ENCODE data around the gene PFDN2. TPM values are rescaled to one million over a fixed set of nuclear protein-coding genes. Genes with fewer than 3 reads are reported as not detected.

The PFDN2 gene
- total and polyA plus RNA-seq, 2 of the 8 experiments (the other 6 are each of a cell fraction or from before 2014, with no cell fraction given), result 66.2 to 71.2 TPM

- Histone ChIP-seq H4K8ac (ENCODE audit: extremely low read depth, insufficient read depth, low read length) (no peak overlapping the region), H2BK15ac (ENCODE audit: low read length) (no peak overlapping the region), H3K36me3 (ENCODE audit: control insufficient read depth in 2 of 4, insufficient read depth in 4 of 4, low read length in 3 of 4) (peaks cover 2 to 49% (median 15%) of the 10 kb centered on the region in 4 experiments; a peak in 7 of 8 replicates), H3K56ac (replicated peaks; ENCODE audit: insufficient read length, low read depth, low read length) (no peak overlapping the region), H3K18ac (ENCODE audit: extremely low read depth, low read length) (no peak overlapping the region), H3K79me2 (ENCODE audit: control insufficient read depth in 1 of 2, insufficient read depth in 2 of 2, low read length in 2 of 2) (peaks cover 0 to 60% of the 10 kb centered on the region in 2 experiments; a peak in 3 of 4 replicates), H3K14ac (ENCODE audit: insufficient read length) (no peak overlapping the region), H3K27me3 (replicated peaks in 1 of 4; ENCODE audit: control insufficient read depth in 3 of 4, extremely low read depth in 1 of 4, insufficient read depth in 3 of 4, low read length in 3 of 4) (no peaks in the 10 kb centered on the region), H3K4ac (replicated peaks; ENCODE audit: insufficient read length, low read depth, low read length) (no peak overlapping the region), H3K23ac (ENCODE audit: insufficient read length) (no peak overlapping the region), H3K4me3 (ENCODE audit: extremely low read depth in 1 of 4, insufficient read depth in 2 of 4, low read depth in 3 of 4, low read length in 4 of 4) (no peak overlapping the region), H4K20me1 (replicated peaks in 1 of 2; ENCODE audit: control insufficient read depth in 1 of 2, insufficient read depth in 2 of 2, low read length in 2 of 2) (peaks cover 2 to 11% of the 10 kb centered on the region in 2 experiments), H2AK5ac (ENCODE audit: low read depth, low read length) (no peak overlapping the region), H3K79me1 (ENCODE audit: low read depth, low read length) (peaks cover 6% of the 10 kb centered on the region), H2BK12ac (ENCODE audit: low read depth, low read length) (no peak overlapping the region), H3K9me3 (ENCODE audit: insufficient read depth in 2 of 2, low read depth in 1 of 2, low read length in 1 of 2) (no peaks in the 10 kb centered on the region), H3K27ac (ENCODE audit: low read depth, low read length) (no peak overlapping the region), H3K9ac (replicated peaks in 1 of 4; ENCODE audit: extremely low read depth in 1 of 4, low read depth in 3 of 4, low read length in 3 of 4) (no peak overlapping the region), H2BK120ac (replicated peaks; ENCODE audit: low read depth, low read length) (no peak overlapping the region), H3K4me2 (ENCODE audit: insufficient read depth in 1 of 2, low read depth in 2 of 2, low read length in 2 of 2) (no peak overlapping the region), H2AFZ (ENCODE audit: low read length) (no peak overlapping the region), H4K91ac (replicated peaks; ENCODE audit: insufficient read length, low read length) (no peak overlapping the region), H3K4me1 (replicated peaks in 1 of 4; ENCODE audit: control insufficient read depth in 3 of 4, insufficient read depth in 4 of 4, low read length in 3 of 4) (no peaks in the 10 kb centered on the region; a peak in 1 of 7 replicates), H2BK20ac (ENCODE audit: low read length) (no peak overlapping the region), H3K23me2 (ENCODE audit: low read depth, low read length) (peaks cover 9% of the 10 kb centered on the region), H4K5ac (ENCODE audit: insufficient read length, low read depth, low read length) (no peak overlapping the region), H2BK5ac (ENCODE audit: low read depth, low read length) (no peak overlapping the region)
- DNase-seq (ENCODE audit: low read depth in 1 of 2, low spot score in 2 of 2) (no peak), FAIRE-seq (no peak)
- WGBS, 2 experiments (ENCODE audit: extremely low coverage in 1 of 2, insufficient coverage in 1 of 2, insufficient read length in 1 of 2, insufficient replicate concordance in 2 of 2, low coverage in 1 of 2, low lambda C conversion rate in 2 of 2, missing lambda C conversion rate in 1 of 2), result 91% methylated on average over 4 of the region's 4 CpGs; no CpG with 5 or more reads in 1 of the 2 experiments
- CTCF ChIA-PET (ENCODE audit: partially characterized antibody), result interaction anchor here (0.6 to 1.1 kb wide), 2 partner anchors 11 to 13 kb away, joined by 3 to 4 read pairs; no protein-coding TSS in a partner anchor
- POLR2A ChIA-PET (ENCODE audit: partially characterized antibody), result interaction anchor here (1.8 kb wide), 1 partner anchor 8 kb away, joined by 6 read pairs; no protein-coding TSS in a partner anchor
- TF ChIP-seq RNF2 (IDR thresholded peaks at IDR 0.05; ENCODE audit: borderline replicate concordance, low read depth, low read length, missing control alignments, poor library complexity, severe bottlenecking), result no peak
- TF ChIP-seq SAP30 (IDR thresholded peaks at IDR 0.05; ENCODE audit: insufficient read depth, insufficient replicate concordance, low read length), result no peak
- TF ChIP-seq SIRT6 (IDR thresholded peaks at IDR 0.05; ENCODE audit: low read length), result no peak
- TF ChIP-seq HDAC2 (IDR thresholded peaks at IDR 0.05; ENCODE audit: borderline replicate concordance in 1 of 2, low read depth in 2 of 2, low read length in 2 of 2), result no peak
- no peak for TF ChIP-seq KDM4A (IDR thresholded peaks at IDR 0.05; ENCODE audit: low read depth, low read length, severe bottlenecking)
- no peak for TF ChIP-seq TCF12 (IDR thresholded peaks at IDR 0.05; ENCODE audit: low read depth, low read length)
- no peak for TF ChIP-seq MAX (IDR thresholded peaks at IDR 0.05)
- no peak for TF ChIP-seq CTBP2 (IDR thresholded peaks at IDR 0.05; ENCODE audit: borderline replicate concordance, insufficient read depth, insufficient read length, low read length)
- no peak for TF ChIP-seq FOSL1 (IDR thresholded peaks at IDR 0.05; ENCODE audit: insufficient read depth, low read depth, low read length)
- no peak for TF ChIP-seq TEAD4 (IDR thresholded peaks at IDR 0.05; ENCODE audit: low read depth, low read length)
Measured at GRCh38 chr1:161128591-161129420, 11.0 kb upstream of the PFDN2 start.

Data from H1 (cell line).